SKM-1 treated with dmso at 0.1 percent for 144 hours (cell line): ENCODE data around the gene PRR14.

Experiments used
- DNase-seq: peaks from one replicate; lab custom pipeline; 2025; ENCODE audit not compliant: unreplicated experiment; lab: John Stamatoyannopoulos, UW

Gene PRR14

GRCh38 chr16:30658731-30659506, 8.2 kb downstream of the PRR14 start:
- DNase-seq: peak; percentile 100

GRCh38 chr16:30659507-30660423, 9.0 kb downstream of the PRR14 start:
- peak; percentile 18 for DNase-seq

- DNase-seq: no peak
Observed at GRCh38 chr16:30660424-30661261, 9.9 kb downstream of the PRR14 start.

- DNase-seq: no peak
Observed at GRCh38 chr16:30662449-30662848, 11.7 kb downstream of the PRR14 start.

GRCh38 chr16:30663038-30663437, 12.3 kb downstream of the PRR14 start:
- no peak for DNase-seq

GRCh38 chr16:30663820-30664219, 13.1 kb downstream of the PRR14 start:
- DNase-seq: no peak

- DNase-seq: no peak
Observed at GRCh38 chr16:30664616-30665109, 13.9 kb downstream of the PRR14 start.

GRCh38 chr16:30665155-30665829, 14.5 kb downstream of the PRR14 start:
- DNase-seq: no peak

GRCh38 chr16:30665830-30666190, 15.1 kb downstream of the PRR14 start:
- no peak for DNase-seq

GRCh38 chr16:30666681-30667080, 15.9 kb downstream of the PRR14 start:
- no peak for DNase-seq

- no peak for DNase-seq
Observed at GRCh38 chr16:30667361-30667905, 16.7 kb downstream of the PRR14 start.

- no peak for DNase-seq
Observed at GRCh38 chr16:30668393-30668792, 17.6 kb downstream of the PRR14 start.

GRCh38 chr16:30669026-30669902, 18.5 kb downstream of the PRR14 start:
- DNase-seq: no peak

- DNase-seq: no peak
Observed at GRCh38 chr16:30669903-30670824, 19.4 kb downstream of the PRR14 start.

- no peak for DNase-seq
Observed at GRCh38 chr16:30675143-30675542, 24.4 kb downstream of the PRR14 start.

GRCh38 chr16:30677931-30678585, 27.3 kb downstream of the PRR14 start:
- DNase-seq: no peak

- DNase-seq: no peak
Observed at GRCh38 chr16:30678586-30678970, 27.8 kb downstream of the PRR14 start.

- no peak for DNase-seq
Observed at GRCh38 chr16:30680326-30680725, 29.6 kb downstream of the PRR14 start.
